Left ventricle myocardium superior (tissue), 1 donor: ENCODE data around the gene CTIF. TPM values are rescaled to one million over a fixed set of nuclear protein-coding genes. Genes with fewer than 3 reads are reported as not detected.
A peak's percentile ranks its signal among the peaks of the same experiment; 100 is the strongest.
"Not testable (repeated sequence)": the region's sequence is repeated elsewhere in the genome, so short reads cannot be mapped to it uniquely, and the experiment has no call there.

Experiments used
- ATAC-seq: fragments of 200-7000 bp; cut with Tn5 transposase; one replicate; pipeline ENCODE4 v1.9.1; 2020; ENCODE audit warnings: mild to moderate bottlenecking, moderate library complexity
- DNase-seq: peaks from one replicate; pipeline ENCODE4 v3.0.0-alpha.2; 2020
- intact Hi-C: fragments of 100-400 bp; cut with micrococcal nuclease; formaldehyde crosslinking; loops from one replicate; pipeline ENCODE4 v1.11.0; 2022
- total RNA-seq: library from RNA; stranded (reverse); fragmentation: NEBNext Ultra II Directional; extraction: Animal tissue kit (Norgen Biotek cat#: 25700); gene quantifications from one replicate; pipeline ENCODE4 v1.2.1, GENCODE V29; 2021
- donor health status: DM: no; HTN: yes; CAD: no; lungs with severe emphysema.

The CTIF gene
- total RNA-seq, 1 donor from 2014 or later: 59.9 TPM

DNA sequence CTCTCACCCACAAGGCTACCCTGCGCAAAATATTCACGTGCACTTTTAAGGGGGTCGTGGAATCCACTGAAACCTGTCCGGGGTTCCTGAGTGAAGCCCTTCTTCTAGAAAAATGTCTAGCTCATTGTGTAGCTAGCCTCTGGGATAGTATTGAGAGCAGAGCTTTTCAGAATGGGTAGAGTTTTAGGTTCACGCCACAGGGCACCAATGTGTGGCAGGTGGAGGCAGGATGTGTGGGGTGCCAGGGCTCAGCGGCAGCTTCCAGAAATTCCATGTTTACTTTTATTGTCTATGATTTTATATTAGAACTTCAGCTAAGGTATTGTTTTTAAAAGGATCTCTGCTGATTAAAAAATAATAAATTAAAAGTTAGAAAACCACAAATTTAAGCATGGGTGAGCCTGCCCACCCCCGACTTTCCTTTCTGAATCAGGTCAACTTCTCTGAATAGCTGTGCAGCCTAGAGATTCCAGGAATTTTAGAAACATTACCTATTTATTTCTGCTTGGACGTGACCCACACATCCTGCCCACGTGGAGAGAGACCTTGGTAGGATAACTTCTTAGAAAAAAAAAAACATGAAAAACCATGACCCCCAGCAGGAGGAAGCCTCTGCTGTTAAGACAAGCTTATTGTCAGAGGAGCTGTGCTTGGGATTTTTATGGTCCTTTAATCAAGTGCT, 163.7 kb downstream of the CTIF start:
- DNase-seq (no peak), ATAC-seq (no peak)
- intact Hi-C loops: no loop called here

DNA sequence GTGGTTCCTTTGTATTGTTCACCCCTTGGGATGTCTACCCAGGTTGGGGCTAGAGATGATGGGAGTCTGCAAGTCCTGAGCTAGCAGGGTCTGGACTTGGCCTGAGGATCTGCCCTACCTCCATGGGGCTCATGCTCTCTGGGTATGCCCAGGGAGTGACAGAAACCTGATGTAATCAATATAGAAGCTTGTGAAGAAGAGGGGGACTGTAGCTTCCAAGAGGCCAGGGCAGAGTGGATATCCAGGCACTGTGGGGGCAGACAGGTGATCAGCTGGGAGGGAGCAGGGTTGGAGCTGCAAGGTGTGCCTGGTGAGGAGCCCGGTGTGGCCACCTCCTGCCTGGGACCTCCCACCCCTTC, 164.2 kb downstream of the CTIF start:
- no peak for DNase-seq
- ATAC-seq: no peak
- intact Hi-C loops: no loop called here

DNA sequence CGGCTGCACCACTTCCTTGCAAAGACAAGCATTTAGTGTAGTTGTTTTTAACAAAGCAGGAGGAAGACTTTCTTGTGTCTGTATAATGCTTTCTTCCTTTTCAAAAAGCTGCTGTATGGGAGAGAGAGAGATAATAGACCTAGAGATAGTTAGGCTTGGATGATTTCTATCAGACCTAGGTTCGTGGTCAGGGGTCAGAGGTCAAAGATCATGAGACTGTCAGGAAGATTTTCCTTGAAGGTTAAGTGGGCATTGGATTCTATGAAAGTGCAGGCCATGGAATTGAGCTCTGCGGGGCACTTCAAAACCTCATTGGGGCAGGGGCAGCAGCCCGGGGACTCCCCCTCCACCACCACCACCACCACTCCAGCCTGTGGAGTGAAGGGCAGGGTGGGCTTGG, 164.6 kb downstream of the CTIF start:
- intact Hi-C loops: no loop called here
- no peak for ATAC-seq
- DNase-seq: no peak

DNA sequence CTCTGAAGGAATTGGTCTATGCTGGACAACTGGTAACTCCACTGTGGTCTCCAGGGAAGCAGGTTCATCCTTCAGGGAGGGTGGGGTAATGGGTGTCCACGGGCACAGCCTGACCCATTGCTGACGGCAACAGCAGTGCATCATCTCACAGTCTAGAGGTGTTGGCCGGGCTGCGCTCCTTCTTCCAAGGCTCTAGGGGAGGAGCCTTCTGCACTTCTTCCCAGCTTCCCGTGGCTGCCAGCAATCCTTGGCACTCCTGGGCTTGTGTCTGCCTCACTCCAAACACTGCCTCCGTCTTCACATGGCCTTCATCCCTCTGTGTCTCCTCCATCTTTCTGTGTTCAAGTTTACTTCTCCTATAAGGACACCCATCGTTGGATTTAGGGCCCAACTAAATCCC, 166.2 kb downstream of the CTIF start:
- intact Hi-C loops: no loop called here
- no peak for ATAC-seq
- no peak for DNase-seq

DNA sequence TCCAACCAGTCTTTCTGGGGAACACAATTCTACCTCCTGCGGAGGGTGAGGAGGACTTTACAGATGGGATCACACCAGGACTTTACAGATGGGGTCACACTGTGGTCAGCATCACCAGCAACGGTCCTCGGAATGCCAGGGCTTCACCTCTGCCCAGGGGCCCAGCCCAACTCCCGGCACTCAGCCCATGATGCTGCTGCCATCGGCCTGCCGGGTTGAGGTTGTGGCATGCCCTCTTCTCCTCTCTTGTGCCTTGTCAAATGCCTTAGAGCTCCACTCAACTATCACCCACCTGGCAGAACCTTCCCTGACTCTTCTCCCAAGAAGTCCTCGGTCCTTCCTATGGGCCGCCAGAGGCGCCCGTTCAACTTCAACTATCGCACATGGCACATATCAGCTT, 166.7 kb downstream of the CTIF start:
- ATAC-seq (no peak), DNase-seq (no peak)
- intact Hi-C loops: no loop called here

DNA sequence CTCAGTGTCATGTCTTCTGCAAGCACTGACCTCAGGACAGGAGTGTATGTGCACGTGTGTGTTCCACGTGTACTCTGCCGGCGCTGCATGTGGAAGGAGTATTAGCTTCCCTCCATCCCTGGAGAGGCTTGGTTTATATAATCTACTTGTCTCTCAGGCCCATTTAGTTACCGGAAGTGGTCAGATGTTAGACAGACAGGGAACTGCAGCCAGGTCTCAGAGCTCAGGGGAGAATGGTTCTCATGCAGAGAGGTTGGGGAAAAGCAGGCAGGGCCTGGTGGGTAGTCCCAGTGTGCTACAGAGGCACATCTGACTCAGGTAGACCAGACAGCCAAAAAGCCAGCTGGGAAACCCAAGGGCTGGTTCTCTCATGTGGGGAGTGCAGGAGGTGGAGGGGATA, 167.9 kb downstream of the CTIF start:
- intact Hi-C loops: no loop called here
- DNase-seq: no peak
- no peak for ATAC-seq

DNA sequence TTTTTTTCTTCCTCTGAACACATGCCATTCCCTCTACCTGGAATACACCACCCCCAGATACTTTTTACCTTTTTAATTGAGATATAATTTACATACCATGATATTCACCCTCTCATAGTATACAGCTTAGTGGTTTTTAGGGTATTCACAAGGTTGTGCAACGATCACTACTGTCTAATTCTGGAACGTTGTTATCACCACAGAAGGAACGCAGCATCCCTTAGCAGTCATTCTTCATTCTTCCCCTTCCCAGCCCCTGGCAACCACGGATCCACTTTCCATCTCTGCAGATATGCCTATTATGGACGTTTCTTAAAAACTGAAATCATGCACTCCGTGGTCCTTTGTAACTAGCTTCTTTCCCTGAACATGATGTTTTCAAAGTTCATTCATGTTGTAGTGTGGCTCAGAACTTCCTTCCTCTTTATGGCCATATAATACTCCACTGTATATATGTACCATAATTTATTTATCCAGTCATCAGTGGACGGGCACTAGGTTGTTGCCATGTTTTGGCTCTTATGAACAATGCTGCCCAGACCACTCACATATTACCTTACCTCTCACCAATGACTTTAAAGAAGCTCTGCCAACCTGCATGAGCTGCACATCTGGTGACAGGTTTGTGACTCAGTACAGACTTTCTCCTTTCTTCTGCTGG, 168.9 kb downstream of the CTIF start:
- ATAC-seq (no peak), DNase-seq (no peak)
- intact Hi-C loops: no loop called here

DNA sequence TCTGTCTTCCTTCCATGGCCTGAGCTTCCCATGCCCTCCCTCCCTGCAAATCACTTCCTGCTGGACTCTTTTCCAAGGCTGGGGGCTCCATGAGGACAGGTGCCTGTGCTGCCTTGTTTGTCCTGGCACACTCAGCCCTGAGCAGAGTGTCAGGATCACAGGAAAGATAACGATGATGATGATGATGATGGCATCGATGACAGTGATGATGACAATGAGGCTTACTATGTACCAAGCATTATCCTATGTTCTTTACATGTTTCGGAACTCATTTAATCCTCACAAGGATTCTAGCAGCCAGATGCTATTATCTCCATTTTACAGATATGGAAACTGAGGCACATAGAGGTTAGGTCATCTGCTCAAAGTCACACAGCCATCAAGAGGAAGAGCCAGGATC, 170.0 kb downstream of the CTIF start:
- ATAC-seq (no peak), DNase-seq (no peak)
- intact Hi-C loops: no loop called here

DNA sequence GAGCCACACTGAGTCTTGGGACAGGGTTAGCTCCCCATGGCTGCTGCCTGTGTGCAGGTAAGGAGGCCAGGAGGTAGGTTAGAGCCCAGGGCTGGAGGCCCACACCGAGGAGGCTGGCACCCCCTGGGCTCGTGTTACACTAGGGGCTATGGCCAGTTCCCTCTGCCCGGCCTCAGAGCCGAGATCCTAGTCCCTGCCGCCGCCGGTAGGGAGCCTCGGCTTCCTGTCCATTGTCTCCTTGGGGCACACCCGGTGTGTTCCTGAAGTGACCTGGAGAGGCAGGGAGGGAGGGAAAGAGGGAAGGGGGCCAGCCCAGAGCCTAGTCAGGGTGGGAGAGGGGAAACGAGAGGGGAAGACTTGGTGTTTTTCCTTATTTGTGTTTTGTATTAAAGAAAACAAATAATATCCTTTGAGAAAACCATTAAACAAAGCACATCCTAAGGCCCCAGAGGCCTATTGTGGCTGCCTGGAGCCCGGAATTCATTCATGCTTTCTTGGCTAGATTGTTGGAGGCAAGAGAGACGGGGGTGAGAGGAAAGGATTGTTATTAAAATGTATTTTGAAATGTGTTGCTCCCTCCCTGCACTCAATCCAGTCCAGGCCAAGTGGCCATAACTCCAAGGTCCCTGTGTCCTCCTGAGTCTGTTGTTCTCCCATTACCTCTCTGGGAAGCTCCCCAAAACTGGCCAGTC, 170.7 kb downstream of the CTIF start:
- no peak for DNase-seq
- ATAC-seq: peak; percentile 19
- intact Hi-C loops: no loop called here

DNA sequence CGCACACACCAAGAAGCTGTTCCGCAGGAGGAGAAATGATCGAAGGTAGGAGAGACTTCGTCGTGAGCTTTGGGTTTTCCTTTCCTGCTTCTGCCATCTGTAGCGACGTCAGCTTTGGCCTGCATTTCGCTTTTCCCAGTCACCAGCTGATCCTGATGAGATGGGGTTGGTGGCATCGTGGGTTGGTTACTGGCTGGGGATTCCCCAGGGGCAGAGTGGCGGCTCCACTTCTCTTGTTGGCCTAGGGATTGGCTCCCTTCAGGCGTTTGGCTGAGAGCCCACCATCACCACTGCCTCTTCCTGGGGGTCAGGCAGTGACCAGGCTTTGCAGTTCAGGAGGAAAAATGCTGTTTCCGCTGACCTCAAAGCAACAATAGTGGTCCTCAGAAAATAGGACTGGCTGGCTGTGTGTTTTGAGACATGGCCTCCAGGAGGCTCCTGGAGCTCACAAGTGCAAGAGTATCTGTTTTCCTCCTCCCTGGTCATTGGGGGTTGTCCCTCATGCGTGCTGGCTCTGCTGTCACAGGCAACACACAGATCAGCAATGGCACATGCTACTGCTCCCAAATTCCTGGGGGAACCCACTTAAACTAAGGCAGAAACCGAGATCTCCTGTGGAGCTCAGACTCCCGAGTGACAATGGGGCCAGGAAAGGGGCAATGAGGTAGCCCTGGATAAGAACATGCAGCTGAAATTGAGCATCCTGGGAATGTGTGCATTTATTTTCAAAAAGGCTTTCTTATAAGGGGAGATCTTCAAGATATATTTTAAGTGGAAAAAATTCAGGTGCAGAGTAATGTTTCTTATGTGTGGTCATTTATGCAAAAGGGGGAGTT, 173.0 kb downstream of the CTIF start:
- ATAC-seq: peak; percentile 67
- DNase-seq: no peak
- intact Hi-C loops: no loop called here

DNA sequence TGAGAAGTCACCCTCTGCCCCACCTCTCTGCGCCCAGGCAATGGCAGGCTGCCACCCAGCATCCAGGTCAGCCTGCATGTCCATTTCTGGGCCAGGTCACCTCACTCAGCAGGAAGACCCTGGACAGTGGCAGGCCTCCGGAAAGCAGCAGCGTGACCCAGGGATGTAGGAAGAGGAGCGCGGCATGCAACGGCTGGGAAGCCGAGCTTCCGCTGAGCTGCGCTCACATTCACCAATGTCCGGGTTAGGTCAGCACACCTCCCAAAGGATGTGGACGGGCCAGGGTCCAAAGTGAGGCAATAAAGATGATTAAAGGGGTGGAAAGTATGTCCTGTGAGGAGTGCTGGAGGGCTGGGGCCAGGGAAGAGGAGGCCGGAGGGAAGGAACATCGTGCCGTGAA, 174.5 kb downstream of the CTIF start:
- peak; percentile 69 for DNase-seq
- peak; percentile 74 for ATAC-seq
- intact Hi-C loops: no loop called here

DNA sequence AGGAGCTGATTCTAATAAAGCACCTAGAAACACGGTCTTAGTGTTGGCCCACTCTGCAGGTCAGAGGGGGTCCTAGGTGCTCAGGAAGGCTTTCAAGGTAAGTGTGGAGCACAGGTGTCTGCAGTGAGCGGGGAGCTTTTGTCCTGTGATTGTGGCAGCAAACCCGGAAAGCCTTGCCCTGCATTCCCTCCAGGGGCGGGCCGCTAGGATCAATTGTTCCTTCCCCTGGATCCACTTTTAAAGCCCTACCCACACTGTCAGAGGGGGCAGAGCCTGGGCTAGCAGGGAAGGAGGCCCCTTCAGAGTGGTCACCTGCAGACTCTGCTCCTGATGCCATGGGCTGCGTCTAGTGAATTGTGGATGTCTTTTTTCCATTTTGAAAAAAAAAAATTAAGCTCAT, 176.0 kb downstream of the CTIF start:
- no peak for DNase-seq
- intact Hi-C loops: no loop called here
- ATAC-seq: no peak

DNA sequence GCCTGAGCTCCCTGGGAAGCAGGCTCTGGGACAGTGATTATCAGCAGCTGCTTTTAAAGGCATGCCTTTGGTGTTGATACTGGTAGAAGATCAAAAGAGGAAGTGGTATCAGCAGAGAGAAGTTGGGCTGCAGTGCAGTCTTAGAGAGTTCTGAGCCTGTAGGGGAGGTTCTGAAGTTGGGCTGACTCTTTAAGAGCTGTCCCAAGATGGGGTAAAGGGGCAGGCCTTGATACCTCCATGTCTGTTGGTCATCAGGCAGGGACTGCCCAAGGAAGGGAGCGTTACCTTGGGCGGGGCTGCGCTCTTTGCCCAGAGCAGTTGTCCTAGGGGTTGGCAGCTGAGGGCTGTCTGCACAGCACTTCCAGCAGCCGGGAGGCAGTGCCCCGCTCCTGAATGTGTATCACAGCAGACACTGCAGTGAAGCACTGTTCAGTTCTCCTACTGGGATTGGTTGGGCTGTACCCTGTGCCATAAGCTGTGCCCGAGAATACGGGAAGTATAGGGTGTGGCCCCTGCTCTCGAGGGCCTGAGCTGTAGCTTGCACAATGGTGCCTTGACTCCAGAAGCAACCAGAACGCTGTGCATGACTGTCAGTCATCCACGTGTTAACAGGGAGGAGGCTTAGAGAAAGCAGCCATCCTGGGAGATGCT, 177.0 kb downstream of the CTIF start:
- ATAC-seq (peak; percentile 51), DNase-seq (no peak)
- intact Hi-C loops: no loop called here

DNA sequence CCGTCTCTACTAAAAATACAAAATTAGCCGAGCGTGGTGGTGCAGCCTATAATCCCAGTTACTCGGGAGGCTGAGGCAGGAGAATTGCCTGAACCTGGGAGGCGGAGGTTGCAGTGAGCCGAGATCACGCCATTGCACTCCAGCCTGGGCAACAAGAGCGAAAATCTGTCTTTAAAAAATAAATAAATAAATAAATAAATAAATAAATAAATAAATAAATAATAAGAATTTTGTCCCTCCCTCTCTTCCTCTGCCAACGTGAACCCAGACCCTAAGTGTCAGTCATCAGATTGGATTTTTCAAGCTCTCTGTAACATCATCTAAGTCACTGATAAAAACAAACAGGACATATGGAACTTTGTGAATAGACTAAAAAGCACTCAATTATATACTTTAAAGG, 178.4 kb downstream of the CTIF start:
- intact Hi-C loops, DNase-seq, ATAC-seq: not testable (repeated sequence)

DNA sequence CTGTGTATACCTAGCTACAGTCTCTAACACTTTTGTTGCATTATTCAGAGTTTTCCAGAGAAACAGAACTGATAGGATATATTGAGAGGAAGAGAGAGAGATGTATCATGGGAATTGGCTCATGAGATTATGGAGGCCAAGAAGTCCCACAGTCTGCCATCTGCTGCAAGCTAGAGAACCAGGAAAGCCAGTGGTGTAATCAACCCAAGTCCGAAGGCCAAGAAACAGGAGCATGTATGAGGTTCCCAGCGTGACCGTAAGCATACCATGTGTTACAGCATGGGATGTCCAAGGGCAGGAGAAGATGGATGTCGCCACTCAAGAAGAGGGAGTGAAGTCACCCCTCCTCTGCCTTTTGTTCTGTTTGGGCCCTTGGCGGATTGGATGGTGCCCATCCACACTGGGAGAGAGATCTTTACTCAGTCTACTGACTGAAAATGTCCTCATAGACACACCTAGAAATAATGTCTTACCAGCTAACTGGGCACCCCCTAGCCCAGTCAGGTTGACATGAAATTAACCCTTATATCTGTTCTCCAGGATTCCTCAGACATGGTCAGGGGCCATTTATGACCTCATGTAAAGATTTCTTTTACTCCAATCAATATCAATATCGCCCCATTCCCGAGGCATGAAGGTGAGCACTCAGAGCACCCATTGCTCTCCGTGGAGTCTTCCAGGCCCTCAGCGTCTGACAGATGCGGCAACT, 179.6 kb downstream of the CTIF start:
- ATAC-seq: no peak
- intact Hi-C loops: no loop called here
- no peak for DNase-seq

DNA sequence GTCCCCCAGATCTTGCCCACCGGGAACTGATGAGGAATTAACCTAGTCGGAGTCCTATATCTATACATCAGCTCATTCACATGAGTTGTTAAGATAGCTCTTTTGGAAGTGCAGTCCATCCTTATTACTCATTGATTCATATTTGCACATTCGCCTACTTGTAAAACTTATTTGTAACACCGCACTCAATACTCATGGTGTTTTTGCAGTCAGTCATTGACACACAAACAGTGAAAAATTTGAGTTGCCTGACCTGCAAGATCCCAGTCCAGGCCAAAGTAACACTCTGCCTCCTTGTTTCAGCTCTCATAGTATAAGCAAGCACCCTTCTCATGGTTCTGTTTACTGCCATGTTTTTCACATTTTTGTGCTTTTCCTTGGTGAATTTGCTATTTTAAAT, 180.6 kb downstream of the CTIF start:
- intact Hi-C loops: no loop called here
- no peak for ATAC-seq
- DNase-seq: no peak

DNA sequence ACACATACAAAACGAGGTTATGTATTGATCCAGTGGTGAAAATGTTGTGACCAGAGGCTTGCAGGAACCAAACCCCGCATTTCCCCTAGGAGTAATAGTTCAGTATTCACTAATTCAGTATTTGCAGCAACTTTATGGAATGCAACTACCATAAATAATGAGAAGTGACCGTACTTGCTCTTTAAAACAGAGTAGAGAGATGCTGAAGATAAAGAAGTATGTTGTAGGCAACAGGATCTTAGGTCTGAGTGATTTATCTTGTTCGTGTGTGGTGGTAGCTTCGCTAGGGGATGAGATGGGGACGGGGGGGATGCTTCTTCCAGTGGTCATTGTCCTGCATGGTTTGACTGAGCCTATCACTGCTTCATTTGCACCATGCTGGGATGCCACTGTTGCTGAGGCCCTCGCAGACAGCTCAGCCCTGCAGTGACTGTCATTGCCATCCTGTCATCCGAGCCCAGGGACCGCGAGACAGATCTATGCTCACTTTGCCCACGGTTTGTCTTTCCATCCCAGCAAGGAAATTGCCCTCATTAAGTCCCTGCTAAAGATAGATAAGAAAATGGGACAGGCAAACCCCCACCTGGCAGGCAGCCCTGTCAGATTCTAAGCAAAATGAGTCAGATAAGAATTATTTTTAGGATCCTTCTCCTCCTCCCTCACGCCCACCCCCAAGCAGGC, 181.3 kb downstream of the CTIF start:
- DNase-seq: no peak
- no peak for ATAC-seq

DNA sequence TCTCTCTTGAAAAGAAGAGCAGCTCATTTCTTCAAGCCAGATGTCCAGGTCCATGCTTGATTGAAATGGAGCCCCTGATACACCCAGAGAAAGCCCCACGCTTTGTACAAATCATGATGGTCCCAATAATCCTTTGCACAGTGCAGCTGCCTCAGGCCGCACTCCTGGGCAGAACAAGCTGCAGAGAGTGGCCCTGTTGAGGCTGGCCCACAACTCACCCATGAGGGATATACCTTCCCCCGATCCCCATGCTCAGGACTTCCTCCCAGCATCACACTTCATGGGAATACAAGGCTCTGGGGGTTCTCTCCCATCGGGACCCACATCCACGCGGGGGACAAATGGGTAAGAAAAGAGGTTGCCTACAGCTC, 181.8 kb downstream of the CTIF start:
- DNase-seq (no peak), ATAC-seq (no peak)
- intact Hi-C loops: no loop called here

More for the DNA sequence above, 181.3 kb downstream of the CTIF start:
- intact Hi-C loops: no loop called here
